ENCODE measurements around the gene TMEM271. TPM values are rescaled to one million over a fixed set of nuclear protein-coding genes. Genes with fewer than 3 reads are reported as not detected.

The TMEM271 gene
- total and polyA plus RNA-seq, 5 donors from 2014 or later, result not detected

DNA sequence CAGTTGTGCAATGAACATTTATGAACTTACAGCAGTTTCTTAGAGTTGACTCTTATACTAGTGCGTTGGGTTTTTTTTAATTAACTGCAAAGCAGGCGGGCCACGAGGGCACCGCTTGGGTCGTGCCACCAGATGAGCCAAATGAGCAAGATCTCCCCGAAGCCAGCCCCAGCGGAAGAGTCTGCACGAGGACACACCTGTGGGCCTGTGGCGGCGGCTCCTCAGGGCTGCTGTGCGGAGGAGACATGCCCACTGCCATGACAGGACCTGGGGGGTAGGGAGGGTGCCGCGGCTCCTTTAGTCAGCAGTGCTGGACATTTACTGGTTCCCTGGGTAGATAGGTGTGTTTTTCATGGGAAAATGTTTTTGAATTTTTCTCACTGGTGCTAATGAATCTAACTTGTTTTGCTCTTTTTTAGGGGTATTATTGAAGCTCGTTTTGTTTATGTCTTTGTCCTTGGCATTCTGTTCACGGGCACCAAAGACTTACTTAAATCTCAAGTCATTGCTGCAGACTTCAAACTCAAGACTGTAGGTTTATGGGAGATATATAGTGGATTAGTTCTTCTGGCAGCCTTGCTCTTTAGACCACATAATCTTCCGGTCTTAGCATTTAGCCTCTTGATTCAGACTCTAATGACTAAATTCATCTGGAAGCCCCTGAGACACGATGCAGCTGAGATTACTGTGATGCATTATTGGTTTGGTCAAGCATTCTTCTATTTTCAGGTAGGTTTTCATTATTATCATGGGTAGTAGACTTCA, 45.9 kb downstream of the TMEM271 start:
- no peaks in the 10 kb centered on the region for H3K27me3 ChIP-seq (ENCODE audit: control insufficient read depth, insufficient read depth, low read length)
- ATAC-seq (ENCODE audit: low read depth in 2 of 2) (no peak), DNase-seq (no peak)
- peaks cover 52% of the 10 kb centered on the region for H3K36me3 ChIP-seq (ENCODE audit: control insufficient read depth, insufficient read depth, low read length)
- no peaks in the 10 kb centered on the region for H3K9me3 ChIP-seq (ENCODE audit: control insufficient read depth in 2 of 2, low read length in 2 of 2)
- H3K4me1 Mint-ChIP-seq, result peaks cover 0 to 7% (median 0%) of the 10 kb centered on the region in 4 donors
- H3K27ac Mint-ChIP-seq, result no peak overlapping the region
- H3K4me3 Mint-ChIP-seq, result no peak overlapping the region
- no peak overlapping the region for H3K4me3 ChIP-seq (ENCODE audit: low read depth, low read length)
- no peaks in the 10 kb centered on the region for H3K4me1 ChIP-seq (ENCODE audit: control insufficient read depth, insufficient read depth, low read length, poor library complexity, severe bottlenecking)
- H3K36me3 Mint-ChIP-seq, result peaks cover 71% of the 10 kb centered on the region
- no peak overlapping the region for H3K27ac ChIP-seq (ENCODE audit: insufficient read depth, low read length, poor library complexity, severe bottlenecking)
- H3K9me3 Mint-ChIP-seq, result peaks cover 0 to 2% (median 0%) of the 10 kb centered on the region in 7 donors
- no peaks in the 10 kb centered on the region for H3K27me3 Mint-ChIP-seq

DNA sequence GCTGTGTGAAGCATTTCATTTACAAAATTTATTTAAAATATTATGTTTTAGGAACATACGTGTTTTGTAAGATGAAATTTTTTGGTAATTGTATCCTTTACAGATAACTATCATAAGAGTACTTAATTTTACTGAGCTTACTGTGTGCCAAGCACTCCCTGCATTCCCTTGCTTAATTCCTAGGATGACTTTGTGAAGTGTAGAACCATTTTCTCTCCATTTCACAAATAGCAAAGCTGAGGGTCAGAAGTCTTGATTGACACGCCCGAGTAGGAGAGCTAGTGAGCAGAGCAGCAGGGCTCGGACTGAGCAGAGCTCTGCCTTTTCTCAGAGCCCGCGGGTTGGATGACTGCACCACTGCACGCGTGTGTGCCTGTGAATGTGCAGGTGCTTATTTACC, 46.5 kb downstream of the TMEM271 start:
- Histone ChIP-seq H3K27me3 (ENCODE audit: control insufficient read depth, insufficient read depth, low read length) (no peaks in the 10 kb centered on the region), H3K27ac (ENCODE audit: insufficient read depth, low read length, poor library complexity, severe bottlenecking) (no peak overlapping the region), H3K9me3 (ENCODE audit: control insufficient read depth in 2 of 2, low read length in 2 of 2) (no peaks in the 10 kb centered on the region), H3K4me3 (ENCODE audit: low read depth, low read length) (no peak overlapping the region), H3K36me3 (ENCODE audit: control insufficient read depth, insufficient read depth, low read length) (peaks cover 51% of the 10 kb centered on the region), H3K4me1 (ENCODE audit: control insufficient read depth, insufficient read depth, low read length, poor library complexity, severe bottlenecking) (no peaks in the 10 kb centered on the region)
- H3K27ac Mint-ChIP-seq, result no peak overlapping the region
- no peak overlapping the region for H3K4me3 Mint-ChIP-seq
- H3K9me3 Mint-ChIP-seq, result peaks cover 0 to 2% (median 0%) of the 10 kb centered on the region in 7 donors
- H3K36me3 Mint-ChIP-seq, result peaks cover 71% of the 10 kb centered on the region
- ATAC-seq (ENCODE audit: low read depth in 2 of 2), result no peak
- no peak for DNase-seq
- H3K4me1 Mint-ChIP-seq, result peaks cover 0 to 7% (median 0%) of the 10 kb centered on the region in 4 donors
- no peaks in the 10 kb centered on the region for H3K27me3 Mint-ChIP-seq

DNA sequence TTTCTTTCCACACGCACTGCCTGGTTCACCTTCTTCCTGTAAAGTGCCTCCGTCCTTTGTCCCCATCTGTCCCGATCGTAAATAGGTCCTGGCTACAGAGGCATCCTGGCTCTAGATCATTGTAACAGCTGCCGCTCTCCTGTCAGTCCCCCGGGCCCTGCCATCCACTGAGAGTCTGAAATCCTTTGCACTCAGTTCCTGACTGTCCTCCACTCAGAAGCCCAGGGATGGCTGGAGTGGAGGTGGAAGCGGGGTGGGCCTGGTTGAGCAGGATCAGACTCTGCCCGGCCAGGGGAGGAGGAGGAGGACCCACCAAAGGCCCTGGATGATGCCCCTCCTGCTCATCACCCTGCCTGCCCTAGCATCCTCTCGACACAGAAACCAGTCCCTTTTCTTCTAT, 47.3 kb downstream of the TMEM271 start:
- H3K27me3 Mint-ChIP-seq, result no peaks in the 10 kb centered on the region
- Histone ChIP-seq H3K4me1 (ENCODE audit: control insufficient read depth, insufficient read depth, low read length, poor library complexity, severe bottlenecking) (no peaks in the 10 kb centered on the region), H3K36me3 (ENCODE audit: control insufficient read depth, insufficient read depth, low read length) (peaks cover 52% of the 10 kb centered on the region), H3K27ac (ENCODE audit: insufficient read depth, low read length, poor library complexity, severe bottlenecking) (no peak overlapping the region), H3K4me3 (ENCODE audit: low read depth, low read length) (no peak overlapping the region), H3K27me3 (ENCODE audit: control insufficient read depth, insufficient read depth, low read length) (no peaks in the 10 kb centered on the region), H3K9me3 (ENCODE audit: control insufficient read depth in 2 of 2, low read length in 2 of 2) (no peaks in the 10 kb centered on the region)
- peaks cover 75% of the 10 kb centered on the region for H3K36me3 Mint-ChIP-seq
- DNase-seq, result no peak
- no peak overlapping the region for H3K4me3 Mint-ChIP-seq
- H3K27ac Mint-ChIP-seq, result no peak overlapping the region
- ATAC-seq (ENCODE audit: low read depth in 2 of 2), result no peak
- H3K9me3 Mint-ChIP-seq, result peaks cover 0 to 2% (median 0%) of the 10 kb centered on the region in 7 donors
- H3K4me1 Mint-ChIP-seq, result peaks cover 0 to 7% (median 0%) of the 10 kb centered on the region in 4 donors

DNA sequence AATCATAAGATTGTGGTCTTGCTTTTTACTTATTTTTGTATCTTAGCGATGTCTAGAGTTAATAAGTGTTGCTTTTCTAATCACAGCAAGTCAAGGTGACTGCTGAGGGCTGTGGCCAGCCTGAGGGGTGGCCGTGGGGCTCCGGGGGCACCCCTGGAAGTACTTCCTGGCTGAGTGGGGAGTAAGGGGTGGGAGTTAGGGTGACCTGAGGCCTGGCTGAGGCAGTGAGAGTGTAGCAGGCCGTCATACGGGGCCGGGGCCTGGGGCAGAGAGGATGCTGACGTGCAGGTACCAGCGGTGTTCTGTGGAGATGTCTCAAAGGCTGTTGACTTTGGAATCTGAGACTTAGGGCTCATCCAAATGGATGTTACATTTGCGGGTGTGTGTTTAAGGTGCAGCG, 47.8 kb downstream of the TMEM271 start:
- peaks cover 0 to 7% (median 0%) of the 10 kb centered on the region in 4 donors for H3K4me1 Mint-ChIP-seq
- H3K9me3 Mint-ChIP-seq, result peaks cover 0 to 2% (median 0%) of the 10 kb centered on the region in 7 donors
- H3K4me1 ChIP-seq (ENCODE audit: control insufficient read depth, insufficient read depth, low read length, poor library complexity, severe bottlenecking), result no peaks in the 10 kb centered on the region
- peaks cover 58% of the 10 kb centered on the region for H3K36me3 ChIP-seq (ENCODE audit: control insufficient read depth, insufficient read depth, low read length)
- no peaks in the 10 kb centered on the region for H3K9me3 ChIP-seq (ENCODE audit: control insufficient read depth in 2 of 2, low read length in 2 of 2)
- H3K4me3 ChIP-seq (ENCODE audit: low read depth, low read length), result no peak overlapping the region
- DNase-seq (no peak), ATAC-seq (ENCODE audit: low read depth in 2 of 2) (no peak)
- H3K27me3 Mint-ChIP-seq, result no peaks in the 10 kb centered on the region
- H3K4me3 Mint-ChIP-seq, result no peak overlapping the region
- H3K27ac ChIP-seq (ENCODE audit: insufficient read depth, low read length, poor library complexity, severe bottlenecking), result no peak overlapping the region
- H3K27ac Mint-ChIP-seq, result no peak overlapping the region
- H3K27me3 ChIP-seq (ENCODE audit: control insufficient read depth, insufficient read depth, low read length), result no peaks in the 10 kb centered on the region
- peaks cover 78% of the 10 kb centered on the region for H3K36me3 Mint-ChIP-seq

DNA sequence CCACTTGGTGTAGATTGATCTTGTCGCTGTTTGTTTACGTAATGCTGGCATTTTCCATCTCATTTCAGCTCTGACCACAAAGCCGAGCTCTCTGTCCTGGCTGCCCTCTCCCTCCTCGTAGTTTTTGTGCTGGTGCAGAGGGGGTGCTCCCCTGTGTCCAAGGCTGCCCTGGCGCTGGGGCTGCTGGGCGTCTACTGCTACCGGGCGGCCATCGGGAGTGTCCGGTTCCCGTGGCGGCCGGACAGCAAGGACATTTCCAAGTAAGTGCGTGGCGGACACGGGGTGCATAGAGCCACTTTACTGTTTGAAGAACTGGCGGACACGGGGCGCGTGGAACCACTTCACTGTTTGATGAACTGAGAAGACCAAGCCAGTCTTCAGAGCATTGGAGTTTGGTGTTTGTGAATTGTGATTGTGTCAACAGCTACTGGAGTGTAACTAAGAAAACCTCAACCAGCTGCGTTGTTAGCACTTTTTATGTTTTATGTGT, 49.1 kb downstream of the TMEM271 start:
- Mint-ChIP-seq H3K4me3 (no peak overlapping the region), H3K27ac (no peak overlapping the region), H3K4me1 (peaks cover 0 to 4% (median 0%) of the 10 kb centered on the region in 4 donors), H3K27me3 (no peaks in the 10 kb centered on the region), H3K36me3 (peaks cover 78% of the 10 kb centered on the region), H3K9me3 (no peaks in the 10 kb centered on the region)
- ATAC-seq (ENCODE audit: low read depth in 2 of 2), result no peak
- no peaks in the 10 kb centered on the region for H3K27me3 ChIP-seq (ENCODE audit: control insufficient read depth, insufficient read depth, low read length)
- no peak overlapping the region for H3K4me3 ChIP-seq (ENCODE audit: low read depth, low read length)
- no peak overlapping the region for H3K27ac ChIP-seq (ENCODE audit: insufficient read depth, low read length, poor library complexity, severe bottlenecking)
- no peak for DNase-seq
- peaks cover 64% of the 10 kb centered on the region for H3K36me3 ChIP-seq (ENCODE audit: control insufficient read depth, insufficient read depth, low read length)
- H3K9me3 ChIP-seq (ENCODE audit: control insufficient read depth in 2 of 2, low read length in 2 of 2), result no peaks in the 10 kb centered on the region
- no peaks in the 10 kb centered on the region for H3K4me1 ChIP-seq (ENCODE audit: control insufficient read depth, insufficient read depth, low read length, poor library complexity, severe bottlenecking)

DNA sequence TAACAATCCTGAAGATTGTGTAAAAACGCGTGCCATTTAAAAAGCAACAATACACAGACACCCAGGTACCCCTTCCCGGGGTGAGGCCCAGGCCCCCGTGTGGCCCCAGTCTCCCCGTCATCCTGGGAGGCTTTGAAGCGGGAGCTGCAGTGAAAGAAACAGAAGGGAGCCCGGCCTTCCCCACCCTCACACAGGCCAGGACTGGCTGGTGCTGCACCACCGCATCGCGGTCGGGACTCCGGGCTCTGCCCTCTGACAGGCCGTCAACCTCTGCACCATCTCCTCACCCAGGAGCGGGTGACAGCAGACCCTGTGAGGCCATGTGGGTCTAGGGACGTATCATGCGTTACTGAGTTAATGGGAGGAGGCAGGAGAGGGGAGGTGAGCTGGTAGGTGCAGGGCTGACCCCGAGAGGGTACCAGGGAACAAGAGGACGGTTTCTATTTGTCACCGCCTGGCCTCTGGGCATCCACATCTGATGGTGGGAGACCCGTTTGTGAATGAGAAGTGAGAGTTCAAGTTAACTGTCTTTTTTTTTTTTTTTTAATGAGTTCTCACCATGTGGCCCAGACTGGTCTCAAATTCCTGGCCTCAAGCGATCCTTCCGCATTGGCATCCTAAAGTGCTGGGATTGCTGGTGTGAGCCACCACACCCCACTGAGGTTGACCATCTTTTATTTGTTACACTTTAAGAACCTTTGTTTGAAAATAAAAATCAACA, 49.7 kb downstream of the TMEM271 start:
- peaks cover 79% of the 10 kb centered on the region for H3K36me3 Mint-ChIP-seq
- Histone ChIP-seq H3K9me3 (ENCODE audit: control insufficient read depth in 2 of 2, low read length in 2 of 2) (no peaks in the 10 kb centered on the region), H3K27ac (ENCODE audit: insufficient read depth, low read length, poor library complexity, severe bottlenecking) (no peak overlapping the region), H3K36me3 (ENCODE audit: control insufficient read depth, insufficient read depth, low read length) (peaks cover 69% of the 10 kb centered on the region), H3K4me1 (ENCODE audit: control insufficient read depth, insufficient read depth, low read length, poor library complexity, severe bottlenecking) (no peaks in the 10 kb centered on the region), H3K27me3 (ENCODE audit: control insufficient read depth, insufficient read depth, low read length) (no peaks in the 10 kb centered on the region), H3K4me3 (ENCODE audit: low read depth, low read length) (no peak overlapping the region)
- no peak overlapping the region for H3K27ac Mint-ChIP-seq
- no peak overlapping the region for H3K4me3 Mint-ChIP-seq
- H3K27me3 Mint-ChIP-seq, result no peaks in the 10 kb centered on the region
- H3K4me1 Mint-ChIP-seq, result peaks cover 0 to 4% (median 0%) of the 10 kb centered on the region in 4 donors
- DNase-seq (no peak), ATAC-seq (ENCODE audit: low read depth in 2 of 2) (no peak)
- H3K9me3 Mint-ChIP-seq, result no peaks in the 10 kb centered on the region

DNA sequence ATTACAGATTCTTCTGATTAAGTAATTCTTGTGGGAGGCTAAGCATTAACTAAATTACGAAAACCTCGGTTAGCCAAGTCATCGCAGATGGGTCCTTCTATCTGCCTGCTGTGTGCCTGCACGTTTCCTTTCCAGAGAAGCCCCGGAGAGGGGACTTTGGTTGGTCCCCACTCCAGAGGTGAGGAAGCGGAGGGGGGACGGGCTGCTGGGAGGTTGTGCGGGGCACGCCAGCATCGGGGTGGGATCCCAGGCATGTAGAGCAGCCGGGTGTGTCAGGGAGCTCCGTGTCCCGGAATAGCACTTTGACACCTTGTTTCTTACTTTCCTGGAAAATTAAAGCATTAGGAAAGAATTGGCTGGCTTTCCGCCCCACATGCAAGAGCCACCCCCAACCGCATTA, 50.4 kb downstream of the TMEM271 start:
- H3K36me3 ChIP-seq (ENCODE audit: control insufficient read depth, insufficient read depth, low read length), result peaks cover 67% of the 10 kb centered on the region
- Mint-ChIP-seq H3K9me3 (no peaks in the 10 kb centered on the region), H3K36me3 (peaks cover 77% of the 10 kb centered on the region)

More for the DNA sequence above, 50.4 kb downstream of the TMEM271 start:
- Mint-ChIP-seq H3K4me1 (peaks cover 0 to 4% (median 0%) of the 10 kb centered on the region in 4 donors), H3K27me3 (no peaks in the 10 kb centered on the region), H3K4me3 (no peak overlapping the region), H3K27ac (no peak overlapping the region)
- ATAC-seq (ENCODE audit: low read depth in 2 of 2) (no peak), DNase-seq (no peak)
- Histone ChIP-seq H3K4me1 (ENCODE audit: control insufficient read depth, insufficient read depth, low read length, poor library complexity, severe bottlenecking) (no peaks in the 10 kb centered on the region), H3K27ac (ENCODE audit: insufficient read depth, low read length, poor library complexity, severe bottlenecking) (no peak overlapping the region), H3K27me3 (ENCODE audit: control insufficient read depth, insufficient read depth, low read length) (no peaks in the 10 kb centered on the region), H3K9me3 (ENCODE audit: control insufficient read depth in 2 of 2, low read length in 2 of 2) (no peaks in the 10 kb centered on the region), H3K4me3 (ENCODE audit: low read depth, low read length) (no peak overlapping the region)
